GM18951 (cell line): ENCODE results near the gene NYAP2.

ENCODE experiments used
- POLR2A ChIP-seq: IDR thresholded peaks from 4 replicates; pipeline ENCODE4 v1.6.1; 2011; ENCODE audit warnings: mild to moderate bottlenecking; ENCODE audit not compliant: insufficient read length, insufficient read depth; ENCODE audit errors: extremely low read depth
- in situ Hi-C: fragments of 300-500 bp; cut with MboI; formaldehyde crosslinking; loops from one replicate; pipeline ENCODE4 v1.12.0; 2022; ENCODE audit warnings: low sequenced_read_pairs, mixed read lengths, inconsistent platforms; ENCODE audit not compliant: unreplicated experiment

The NYAP2 gene

GRCh38 chr2:225471039-225471438 is 71.5 kb downstream of the NYAP2 start:
- no peak for TF ChIP-seq POLR2A
- in situ Hi-C loops, result no loop called here

GRCh38 chr2:225471482-225471881 is 72.0 kb downstream of the NYAP2 start:
- TF ChIP-seq POLR2A, result no peak
- in situ Hi-C loops, result no loop called here

DNA sequence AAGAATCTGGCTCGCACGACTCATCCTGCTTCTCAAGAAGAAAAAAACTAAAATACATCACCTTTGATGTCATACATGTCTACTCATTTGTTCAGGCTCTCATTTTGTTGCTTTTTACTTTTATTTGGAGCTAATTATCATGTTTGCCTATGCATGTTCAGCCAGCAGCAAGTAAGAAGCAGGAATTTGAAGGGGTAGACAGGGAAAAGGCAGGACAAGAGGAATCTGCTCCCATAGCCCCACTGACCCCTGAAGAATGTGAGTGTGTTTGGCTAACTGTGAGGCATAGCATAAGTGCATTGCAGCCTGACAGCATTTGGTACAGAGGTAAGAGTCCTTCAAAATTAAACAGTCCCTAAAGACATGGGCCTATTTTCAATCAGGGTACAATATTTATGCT is 72.7 kb downstream of the NYAP2 start:
- TF ChIP-seq POLR2A, result no peak
- in situ Hi-C loops, result no loop called here

GRCh38 chr2:225479386-225479785 is 79.9 kb downstream of the NYAP2 start:
- in situ Hi-C loops, result no loop called here

GRCh38 chr2:225484751-225485150 is 85.2 kb downstream of the NYAP2 start:
- in situ Hi-C loops, result no loop called here
- no peak for TF ChIP-seq POLR2A

More at GRCh38 chr2:225479386-225479785, 79.9 kb downstream of the NYAP2 start:
- TF ChIP-seq POLR2A, result no peak

DNA sequence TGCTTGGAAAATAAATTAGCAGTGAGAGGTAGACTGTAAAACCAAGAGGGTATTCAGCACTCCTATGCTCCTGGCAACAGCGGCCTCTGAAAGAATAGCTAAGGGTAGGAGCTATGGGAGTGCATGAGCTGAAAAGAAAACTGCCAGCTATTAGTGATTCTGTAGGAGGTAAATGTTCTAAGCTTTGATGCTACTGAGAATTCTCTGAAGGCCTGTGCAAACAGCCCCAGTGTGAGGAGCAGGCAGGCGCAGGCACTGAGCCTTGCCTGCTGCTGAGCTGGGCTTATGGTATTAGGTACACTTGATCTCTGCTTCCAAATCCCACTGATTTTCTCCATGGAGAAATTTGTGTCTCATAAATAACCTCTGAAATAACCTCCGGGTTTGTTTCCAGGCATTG is 86.7 kb downstream of the NYAP2 start:
- in situ Hi-C loops, result no loop called here
- TF ChIP-seq POLR2A, result no peak

DNA sequence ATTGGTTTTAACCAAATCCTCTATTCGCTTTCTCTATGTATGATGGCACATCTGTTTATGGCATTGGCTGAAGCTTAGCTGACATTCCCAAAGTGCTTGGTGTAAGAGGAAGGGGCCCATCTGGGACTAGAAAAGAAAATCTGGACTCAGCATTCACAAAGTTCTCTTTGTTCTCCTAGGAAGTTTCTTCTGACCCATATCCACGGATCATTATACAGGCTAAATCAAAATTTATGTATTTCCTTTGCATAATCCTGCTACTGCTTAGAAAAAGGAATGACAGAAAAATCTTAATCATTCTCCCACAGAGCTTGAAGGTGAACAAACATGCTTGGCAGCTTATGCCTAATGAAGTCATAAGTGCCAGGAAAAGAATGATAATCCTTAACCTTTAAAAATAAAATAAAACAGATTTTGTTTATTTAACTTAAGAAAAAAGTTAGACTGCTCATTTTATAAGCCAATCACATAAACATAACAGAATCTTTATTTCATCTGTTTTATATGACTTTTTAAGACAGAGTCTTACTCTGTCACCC is 88.4 kb downstream of the NYAP2 start:
- in situ Hi-C loops, result no loop called here
- TF ChIP-seq POLR2A, result no peak

- in situ Hi-C loops, result no loop called here
- no peak for TF ChIP-seq POLR2A
Observed at GRCh38 chr2:225488743-225489142, 89.2 kb downstream of the NYAP2 start.

DNA sequence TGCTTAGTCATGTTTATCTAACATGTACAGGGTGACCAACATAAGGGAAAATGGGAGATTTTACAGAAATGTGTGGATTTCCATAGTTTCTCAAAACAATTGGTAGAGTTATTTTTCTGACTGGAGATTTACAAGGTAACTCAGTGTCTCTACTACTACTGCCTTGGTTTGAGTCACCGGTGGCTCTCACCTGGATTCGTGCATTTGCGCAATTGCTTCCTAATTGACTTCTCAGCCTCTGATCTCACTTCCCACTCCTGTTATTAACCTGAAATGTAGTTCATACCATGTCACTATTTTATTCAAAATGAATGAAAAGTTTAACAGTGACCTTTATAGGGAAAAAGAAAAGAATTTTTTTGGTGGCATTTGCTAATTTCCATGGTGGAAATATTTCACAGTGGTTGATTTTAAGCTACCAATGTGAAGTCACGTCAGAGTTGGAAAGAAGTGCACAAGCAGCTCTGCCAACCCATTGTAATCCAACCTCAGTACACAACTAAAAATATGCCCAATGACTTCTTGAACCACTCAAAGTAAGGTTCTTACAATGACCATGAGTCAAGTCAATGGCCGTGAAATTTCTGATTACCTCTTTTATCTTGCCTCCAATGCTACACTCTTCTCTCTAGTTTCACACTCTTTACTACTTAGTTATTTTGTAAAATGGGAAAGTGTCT is 94.0 kb downstream of the NYAP2 start:
- in situ Hi-C loops, result no loop called here
- no peak for TF ChIP-seq POLR2A

GRCh38 chr2:225494100-225494459 is 94.6 kb downstream of the NYAP2 start:
- in situ Hi-C loops, result no loop called here
- TF ChIP-seq POLR2A, result no peak

DNA sequence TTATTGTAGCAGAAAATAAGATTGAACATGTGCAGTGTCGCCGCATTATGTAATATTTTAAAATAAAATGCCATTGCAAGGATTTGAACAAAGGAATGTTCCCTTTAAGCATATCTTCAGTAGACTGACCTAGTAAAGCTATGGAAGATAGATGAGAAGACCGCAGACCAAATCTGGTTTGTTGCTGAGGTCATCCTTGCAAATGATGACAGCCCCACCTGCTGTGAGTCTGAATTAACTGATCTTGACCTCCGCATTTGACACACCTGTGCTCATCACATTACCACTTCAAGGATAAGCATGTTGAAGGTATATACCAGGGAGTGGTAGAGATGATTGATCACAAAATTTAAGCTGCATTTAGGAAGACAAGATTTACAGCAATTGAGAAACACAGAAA is 96.2 kb downstream of the NYAP2 start:
- in situ Hi-C loops, result no loop called here
- TF ChIP-seq POLR2A, result no peak

DNA sequence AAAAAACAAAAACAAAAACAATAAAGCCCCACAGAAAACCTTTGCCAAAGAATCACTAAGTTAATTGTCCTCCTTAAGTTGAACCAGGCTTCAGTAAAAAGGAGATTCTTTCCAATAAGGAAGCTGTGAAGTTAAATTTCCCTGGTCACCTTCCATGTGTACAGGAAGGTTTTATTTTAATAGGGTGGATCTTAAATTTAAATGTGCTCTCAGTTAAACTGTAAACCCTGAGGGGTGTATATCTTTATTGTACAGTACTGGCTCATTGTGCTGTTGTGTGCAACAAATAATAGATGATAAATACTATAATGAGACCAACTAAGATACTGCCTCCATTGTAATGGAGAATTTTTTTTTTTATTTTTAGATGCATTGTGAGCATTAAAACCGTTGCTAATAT is 97.1 kb downstream of the NYAP2 start:
- TF ChIP-seq POLR2A, result no peak
- in situ Hi-C loops, result no loop called here

- in situ Hi-C loops, result no loop called here
- no peak for TF ChIP-seq POLR2A
Observed at GRCh38 chr2:225497166-225497565, 97.7 kb downstream of the NYAP2 start.

DNA sequence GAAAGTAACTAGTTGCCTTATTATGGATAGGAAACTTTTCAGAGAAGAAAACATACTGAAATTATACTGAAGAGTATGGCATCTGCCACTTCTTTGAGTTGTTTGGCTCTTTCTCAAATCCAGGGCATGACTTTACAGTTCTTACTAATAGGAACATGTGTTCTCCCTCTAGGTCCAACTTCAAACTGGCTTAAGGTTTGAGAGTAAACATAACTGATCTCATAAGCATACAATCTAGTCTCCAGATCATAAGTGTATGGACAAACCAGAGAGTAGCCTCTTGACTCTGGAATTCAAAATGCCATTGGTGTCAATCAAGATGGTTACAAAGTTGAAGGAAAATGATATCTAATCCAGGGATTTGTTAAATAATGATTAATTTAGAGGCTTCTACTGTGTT is 101.5 kb downstream of the NYAP2 start:
- no peak for TF ChIP-seq POLR2A
- in situ Hi-C loops, result no loop called here
